ENCODE data around the gene KRT15.

Gene KRT15

GRCh38 chr17:41486809-41487530 lies 31.7 kb downstream of the KRT15 start:
- no peak overlapping the region for H3K4me3 ChIP-seq (ENCODE audit: low read depth, low read length)
- no peak for DNase-seq (ENCODE audit: low read depth, low spot score)
- POLR2A ChIA-PET = no interaction called here
- CTCF ChIA-PET = interaction anchor here (0.6 to 2.2 kb wide), 6 partner anchors 10 to 161 kb away, joined by 3 to 6 read pairs (median 4); no protein-coding TSS in a partner anchor
- TF ChIP-seq, protein P1, sequence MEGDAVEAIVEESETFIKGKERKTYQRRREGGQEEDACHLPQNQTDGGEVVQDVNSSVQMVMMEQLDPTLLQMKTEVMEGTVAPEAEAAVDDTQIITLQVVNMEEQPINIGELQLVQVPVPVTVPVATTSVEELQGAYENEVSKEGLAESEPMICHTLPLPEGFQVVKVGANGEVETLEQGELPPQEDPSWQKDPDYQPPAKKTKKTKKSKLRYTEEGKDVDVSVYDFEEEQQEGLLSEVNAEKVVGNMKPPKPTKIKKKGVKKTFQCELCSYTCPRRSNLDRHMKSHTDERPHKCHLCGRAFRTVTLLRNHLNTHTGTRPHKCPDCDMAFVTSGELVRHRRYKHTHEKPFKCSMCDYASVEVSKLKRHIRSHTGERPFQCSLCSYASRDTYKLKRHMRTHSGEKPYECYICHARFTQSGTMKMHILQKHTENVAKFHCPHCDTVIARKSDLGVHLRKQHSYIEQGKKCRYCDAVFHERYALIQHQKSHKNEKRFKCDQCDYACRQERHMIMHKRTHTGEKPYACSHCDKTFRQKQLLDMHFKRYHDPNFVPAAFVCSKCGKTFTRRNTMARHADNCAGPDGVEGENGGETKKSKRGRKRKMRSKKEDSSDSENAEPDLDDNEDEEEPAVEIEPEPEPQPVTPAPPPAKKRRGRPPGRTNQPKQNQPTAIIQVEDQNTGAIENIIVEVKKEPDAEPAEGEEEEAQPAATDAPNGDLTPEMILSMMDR (IDR thresholded peaks at IDR 0.05; ENCODE audit: insufficient read depth, low read length, missing control alignments) = peak; percentile 9

DNA sequence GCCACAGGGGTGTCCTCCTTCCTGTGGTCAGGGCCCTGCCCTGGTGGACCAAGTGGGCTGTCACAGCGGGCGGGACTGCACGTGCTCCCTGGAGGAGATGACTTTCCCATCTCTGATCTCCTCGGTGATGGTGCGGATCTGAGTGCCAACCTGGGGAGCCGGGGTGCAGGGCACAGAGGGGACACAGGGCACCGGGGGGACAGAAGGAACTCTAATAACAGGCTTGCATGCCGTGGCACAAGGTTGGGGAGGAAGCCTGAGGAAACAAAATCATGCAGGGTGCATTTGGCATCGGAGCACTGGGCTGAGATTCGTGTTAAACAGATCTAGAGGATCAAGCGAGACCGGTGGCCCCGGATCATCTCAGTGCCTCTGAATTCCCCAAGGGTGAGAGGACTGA lies 32.4 kb downstream of the KRT15 start:
- ChIA-PET POLR2A (no interaction called here), CTCF (interaction anchor here (0.9 to 1.1 kb wide), 3 partner anchors 10 to 162 kb away, joined by 3 to 4 read pairs (median 4); no protein-coding TSS in a partner anchor)
- no peak for DNase-seq (ENCODE audit: low read depth, low spot score)
- H3K4me3 ChIP-seq (ENCODE audit: low read depth, low read length) = no peak overlapping the region
- TF ChIP-seq, protein P1 (IDR thresholded peaks at IDR 0.05; ENCODE audit: insufficient read depth, low read length, missing control alignments) = no peak

DNA sequence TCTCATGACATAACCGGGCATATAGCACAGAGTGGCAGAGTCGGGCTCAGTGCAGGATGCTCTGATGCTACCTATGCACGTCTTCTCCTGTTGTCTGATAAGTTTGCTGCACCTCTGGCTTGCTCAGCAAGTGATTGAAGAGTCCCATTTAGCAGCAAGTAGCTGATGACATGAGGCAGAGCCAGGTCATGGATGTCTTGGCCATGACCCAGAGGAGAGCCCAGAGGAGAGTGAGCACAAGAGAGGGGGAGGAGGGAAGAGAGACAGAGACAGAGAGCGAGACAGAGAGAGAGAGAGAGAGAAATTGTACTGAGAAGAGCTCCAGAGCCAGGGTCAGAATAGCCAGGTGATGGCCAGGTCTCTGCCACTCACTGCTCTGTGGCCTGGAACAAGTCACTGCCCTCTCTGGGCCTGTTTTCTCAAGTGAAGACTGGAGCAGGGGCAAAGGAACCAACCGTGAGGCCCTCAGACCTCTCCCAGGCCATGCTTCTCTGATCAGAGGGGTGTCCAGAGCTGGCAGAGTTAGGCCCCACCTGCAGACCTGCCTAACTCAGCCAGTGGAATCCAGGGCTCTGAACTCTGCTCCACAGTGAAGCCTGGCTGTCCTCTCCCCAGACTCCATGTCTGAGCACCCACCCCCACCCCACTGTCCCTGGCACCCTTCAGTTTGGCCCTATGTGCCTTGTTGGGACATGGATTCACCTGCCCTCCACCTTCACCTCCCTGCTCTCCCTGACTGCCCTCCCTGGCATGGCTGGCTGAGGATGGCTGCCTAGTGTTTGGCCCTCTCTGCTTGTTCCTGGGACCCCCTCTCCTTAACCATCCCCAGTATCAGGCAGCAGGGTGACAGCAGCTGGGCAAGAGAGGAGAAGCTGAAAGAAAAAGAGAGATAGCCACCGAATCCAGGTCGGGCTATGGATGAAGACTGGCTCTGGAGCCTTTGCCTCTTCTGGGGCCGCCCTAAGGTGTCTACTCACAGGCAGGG lies 33.5 kb downstream of the KRT15 start:
- DNase-seq (ENCODE audit: low read depth, low spot score) = no peak
- TF ChIP-seq, protein P1 (IDR thresholded peaks at IDR 0.05; ENCODE audit: insufficient read depth, low read length, missing control alignments) = no peak
- H3K4me3 ChIP-seq (ENCODE audit: low read depth, low read length) = no peak overlapping the region
- ChIA-PET CTCF (interaction anchor here (1.1 to 1.8 kb wide), 3 partner anchors 10 to 11 kb away, joined by 5 to 6 read pairs (median 5); no protein-coding TSS in a partner anchor), POLR2A (no interaction called here)

DNA sequence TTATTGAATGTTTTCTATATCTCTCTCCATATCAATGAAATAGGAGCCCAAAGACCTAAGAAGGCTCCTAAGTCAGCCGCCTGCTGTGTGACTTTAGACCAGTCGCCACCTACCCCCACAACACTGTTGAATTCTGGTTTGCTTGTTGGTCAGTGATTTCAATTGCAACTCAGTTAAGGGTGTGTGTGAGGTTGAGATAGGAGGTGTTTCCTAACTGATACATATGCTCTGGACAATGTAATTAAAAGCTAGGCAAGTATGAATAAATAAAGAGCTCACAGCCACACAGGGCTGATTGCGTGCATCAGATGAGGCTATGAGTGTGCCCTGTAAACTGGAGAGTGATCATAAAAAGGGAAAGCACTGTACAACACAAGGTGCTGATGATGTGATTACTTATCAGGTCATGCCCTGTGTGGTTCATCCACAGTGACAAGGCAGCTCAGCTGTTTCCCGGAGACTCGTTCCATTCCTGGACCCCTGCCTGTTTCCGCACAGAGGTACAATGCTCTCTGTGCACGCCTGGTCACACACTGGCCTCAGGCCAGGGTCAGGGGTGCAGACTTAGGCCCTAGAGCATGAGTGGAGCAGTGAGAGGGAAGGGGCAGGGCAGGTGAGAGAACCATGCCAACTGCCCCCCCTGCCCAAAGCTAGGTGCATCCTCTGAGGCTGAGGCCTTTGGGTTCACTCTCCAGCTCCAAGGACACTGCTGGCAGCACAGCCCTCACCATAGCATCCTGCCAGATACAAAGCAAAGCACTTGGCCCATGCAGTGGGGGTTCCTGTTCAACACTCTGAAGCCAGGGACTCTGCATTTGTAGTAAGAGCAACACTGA lies 34.5 kb downstream of the KRT15 start:
- no peak for DNase-seq (ENCODE audit: low read depth, low spot score)
- H3K4me3 ChIP-seq (ENCODE audit: low read depth, low read length) = no peak overlapping the region
- ChIA-PET CTCF (interaction anchor here (1.1 to 1.9 kb wide), 4 partner anchors 9 to 179 kb away, joined by 5 to 6 read pairs (median 5); no protein-coding TSS in a partner anchor), POLR2A (no interaction called here)
- TF ChIP-seq, protein P1 (IDR thresholded peaks at IDR 0.05; ENCODE audit: insufficient read depth, low read length, missing control alignments) = no peak

GRCh38 chr17:41483531-41483930 lies 35.2 kb downstream of the KRT15 start:
- TF ChIP-seq, protein P1 (IDR thresholded peaks at IDR 0.05; ENCODE audit: insufficient read depth, low read length, missing control alignments) = no peak
- ChIA-PET CTCF (interaction anchor here (1.9 kb wide), 1 partner anchor 179 kb away, joined by 5 read pairs; no protein-coding TSS in a partner anchor), POLR2A (no interaction called here)
- DNase-seq (ENCODE audit: low read depth, low spot score) = no peak
- H3K4me3 ChIP-seq (ENCODE audit: low read depth, low read length) = no peak overlapping the region

All from AG04449 (cell line).